Astrocyte (in vitro differentiated cells and primary cell): Measurements from ENCODE around the gene FRY. TPM values are rescaled to one million over a fixed set of nuclear protein-coding genes. Genes with fewer than 3 reads are reported as not detected.

Experiments
- DNase-seq: peaks from one replicate; pipeline ENCODE4 v3.0.0-alpha.2; 2010; ENCODE audit warnings: low read depth
- FAIRE-seq: peaks from 2 replicates; lab custom pipeline; 2011; peaks lifted over from hg19 to GRCh38; lab: Jason Lieb, UNC
- H2AFZ ChIP-seq: 2 replicates; pipeline ENCODE4 v1.6.0; 2012; ENCODE audit warnings: low read depth, low read length, inconsistent platforms
- H3K27ac ChIP-seq: 2 replicates; pipeline ENCODE4 v1.5.1; 2011; ENCODE audit warnings: low read depth, low read length, inconsistent platforms
- H3K27me3 ChIP-seq: 2 replicates; pipeline ENCODE4 v1.6.0; 2011; ENCODE audit warnings: low read length, inconsistent platforms; ENCODE audit not compliant: insufficient read depth
- H3K36me3 ChIP-seq: 2 replicates; pipeline ENCODE4 v1.5.1; 2011; ENCODE audit warnings: low read length, inconsistent platforms; ENCODE audit not compliant: insufficient read depth
- H3K4me1 ChIP-seq: 2 replicates; pipeline ENCODE4 v1.5.1; 2011; ENCODE audit warnings: low read length, inconsistent platforms; ENCODE audit not compliant: insufficient read depth
- H3K4me2 ChIP-seq: 2 replicates; pipeline ENCODE4 v1.6.0; 2012; ENCODE audit warnings: low read length, inconsistent platforms
- H3K4me3 ChIP-seq: 2 replicates; pipeline ENCODE4 v1.5.1; 2011; ENCODE audit warnings: low read depth, mild to moderate bottlenecking, low read length, inconsistent platforms; ENCODE audit not compliant: insufficient read depth
- H3K79me2 ChIP-seq: 2 replicates; pipeline ENCODE4 v1.6.0; 2012; ENCODE audit warnings: mild to moderate bottlenecking, low read length, inconsistent platforms; ENCODE audit not compliant: insufficient read depth
- H3K9ac ChIP-seq: 2 replicates; pipeline ENCODE4 v1.6.0; 2012; ENCODE audit warnings: mild to moderate bottlenecking, low read length, inconsistent platforms
- H3K9me3 ChIP-seq: 2 replicates; pipeline ENCODE4 v1.5.1; 2012; ENCODE audit warnings: low read depth, mild to moderate bottlenecking, low read length, inconsistent platforms; ENCODE audit not compliant: insufficient read depth
- H4K20me1 ChIP-seq: 2 replicates; pipeline ENCODE4 v1.6.0; 2012; ENCODE audit warnings: low read length, inconsistent platforms; ENCODE audit not compliant: insufficient read depth
- H3K27ac Mint-ChIP-seq: one replicate; pipeline ENCODE4 v1.8.0; 2021; ENCODE audit warnings: mild to moderate bottlenecking, mixed read lengths; ENCODE audit not compliant: unreplicated experiment
- H3K27me3 Mint-ChIP-seq: one replicate; pipeline ENCODE4 v1.8.0; 2021; ENCODE audit warnings: low read depth, mixed read lengths; ENCODE audit not compliant: unreplicated experiment
- H3K36me3 Mint-ChIP-seq: one replicate; pipeline ENCODE4 v1.8.0; 2021; ENCODE audit warnings: low read depth, mixed read lengths; ENCODE audit not compliant: unreplicated experiment
- H3K4me1 Mint-ChIP-seq: one replicate; pipeline ENCODE4 v1.8.0; 2021; ENCODE audit warnings: low read depth, mixed read lengths; ENCODE audit not compliant: unreplicated experiment
- H3K4me3 Mint-ChIP-seq: one replicate; pipeline ENCODE4 v1.8.0; 2021; ENCODE audit warnings: mild to moderate bottlenecking, moderate library complexity, mixed read lengths; ENCODE audit not compliant: unreplicated experiment
- H3K9me3 Mint-ChIP-seq: one replicate; pipeline ENCODE4 v1.8.0; 2021; ENCODE audit warnings: mild to moderate bottlenecking, mixed read lengths; ENCODE audit not compliant: unreplicated experiment
- CTCF ChIP-seq: IDR thresholded peaks from 2 replicates; pipeline ENCODE4 v1.5.1; 2011; ENCODE audit warnings: low read depth, mild to moderate bottlenecking, inconsistent platforms, low read length, moderate library complexity; ENCODE audit not compliant: insufficient read depth
- EZH2 ChIP-seq: IDR thresholded peaks from 2 replicates; pipeline ENCODE4 v1.6.1; 2012; ENCODE audit warnings: mild to moderate bottlenecking, low read length, inconsistent platforms; ENCODE audit not compliant: insufficient read depth
- total RNA-seq: library from RNA; stranded (reverse); gene quantifications from 2 replicates; pipeline ENCODE4 v1.2.1, GENCODE V29; 2021

Gene FRY
- total RNA-seq, 1 donor from 2014 or later: 4.6 TPM

DNA sequence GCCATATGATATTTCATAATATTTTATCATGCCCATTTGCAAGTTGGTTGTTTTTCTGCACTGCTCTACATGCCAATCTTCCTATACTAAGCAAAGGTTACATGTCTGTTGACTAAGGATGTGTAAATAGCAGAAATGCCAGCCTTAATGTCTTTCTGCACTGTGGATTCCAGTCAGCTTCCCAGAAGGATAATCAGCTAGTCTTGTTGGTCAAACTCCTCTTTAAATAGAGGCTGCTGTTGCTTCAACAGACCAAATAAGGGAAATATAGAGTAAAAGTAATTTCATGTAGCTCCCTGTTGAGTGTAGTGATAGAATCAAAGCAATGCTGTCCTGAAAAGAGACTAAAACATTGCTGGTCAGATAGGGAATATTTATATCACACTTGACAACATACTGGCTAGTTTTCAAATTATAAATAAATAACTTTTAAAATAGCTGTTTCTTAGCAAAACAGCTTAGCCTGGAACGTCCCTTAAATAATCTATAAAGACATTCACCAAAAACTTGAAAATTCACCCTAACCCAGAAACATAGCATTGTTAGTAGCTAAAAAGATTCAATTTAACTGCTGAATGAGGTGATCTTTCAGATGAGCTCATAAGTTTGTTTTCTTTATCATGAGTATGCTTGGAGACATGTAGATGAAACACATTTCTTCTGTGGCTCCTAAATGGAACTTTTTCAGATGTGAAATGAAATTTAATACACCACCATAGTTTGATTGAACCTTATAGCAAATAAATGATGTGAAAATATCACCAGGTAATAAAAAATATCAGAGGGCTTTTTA, 56.6 kb downstream of the FRY start:
- Mint-ChIP-seq H3K27ac (peak overlapping the region; percentile 67), H3K27me3 (no peaks in the 10 kb centered on the region), H3K4me1 (peaks cover 31% of the 10 kb centered on the region), H3K9me3 (no peaks in the 10 kb centered on the region), H3K4me3 (no peak overlapping the region), H3K36me3 (no peaks in the 10 kb centered on the region)
- Histone ChIP-seq H3K9ac (no peak overlapping the region), H3K4me2 (no peak overlapping the region), H3K27ac (peak overlapping the region; percentile 21), H4K20me1 (no peaks in the 10 kb centered on the region), H2AFZ (no peak overlapping the region), H3K79me2 (no peaks in the 10 kb centered on the region), H3K4me3 (no peak overlapping the region), H3K4me1 (peaks cover 10% of the 10 kb centered on the region), H3K9me3 (no peaks in the 10 kb centered on the region), H3K27me3 (no peaks in the 10 kb centered on the region), H3K36me3 (no peaks in the 10 kb centered on the region)
- FAIRE-seq (no peak), DNase-seq (peak; percentile 12)
- TF ChIP-seq CTCF (no peak), EZH2 (no peak)

- no peak overlapping the region for H3K4me3 Mint-ChIP-seq
- Histone ChIP-seq H3K4me1 (peaks cover 10% of the 10 kb centered on the region), H2AFZ (no peak overlapping the region), H3K9ac (no peak overlapping the region), H3K79me2 (no peaks in the 10 kb centered on the region), H3K36me3 (no peaks in the 10 kb centered on the region), H3K27me3 (no peaks in the 10 kb centered on the region), H3K4me2 (no peak overlapping the region), H4K20me1 (no peaks in the 10 kb centered on the region), H3K4me3 (no peak overlapping the region), H3K27ac (no peak overlapping the region), H3K9me3 (no peaks in the 10 kb centered on the region)
- FAIRE-seq (no peak), DNase-seq (no peak)
- H3K27ac Mint-ChIP-seq: no peak overlapping the region
- no peaks in the 10 kb centered on the region for H3K9me3 Mint-ChIP-seq
- no peaks in the 10 kb centered on the region for H3K36me3 Mint-ChIP-seq
- H3K27me3 Mint-ChIP-seq: no peaks in the 10 kb centered on the region
- TF ChIP-seq CTCF: no peak
- no peak for TF ChIP-seq EZH2
- peaks cover 29% of the 10 kb centered on the region for H3K4me1 Mint-ChIP-seq
Measured at GRCh38 chr13:32092496-32092895, 60.9 kb downstream of the FRY start.

- no peaks in the 10 kb centered on the region for H3K27me3 ChIP-seq
- no peak overlapping the region for H3K4me3 Mint-ChIP-seq
- H3K27me3 Mint-ChIP-seq: no peaks in the 10 kb centered on the region
- H3K79me2 ChIP-seq: no peaks in the 10 kb centered on the region
- H3K4me1 Mint-ChIP-seq: peaks cover 24% of the 10 kb centered on the region
- peaks cover 10% of the 10 kb centered on the region for H3K4me1 ChIP-seq
- H3K27ac Mint-ChIP-seq: no peak overlapping the region
- no peak overlapping the region for H3K4me3 ChIP-seq
- no peak overlapping the region for H3K27ac ChIP-seq
- DNase-seq (no peak), FAIRE-seq (no peak)
- H3K9me3 ChIP-seq: no peaks in the 10 kb centered on the region
- H3K9ac ChIP-seq: no peak overlapping the region
- H3K36me3 ChIP-seq: no peaks in the 10 kb centered on the region
- H3K4me2 ChIP-seq: no peak overlapping the region
- TF ChIP-seq CTCF (no peak), EZH2 (no peak)
- no peaks in the 10 kb centered on the region for H4K20me1 ChIP-seq
- H3K9me3 Mint-ChIP-seq: no peaks in the 10 kb centered on the region
- H2AFZ ChIP-seq: no peak overlapping the region
- no peaks in the 10 kb centered on the region for H3K36me3 Mint-ChIP-seq
Measured at GRCh38 chr13:32093006-32093405, 61.4 kb downstream of the FRY start.
